ENCODE data around the gene NMU. TPM values are rescaled to one million over a fixed set of nuclear protein-coding genes. Genes with fewer than 3 reads are reported as not detected.

NMU gene
- total and polyA plus RNA-seq, 10 of the 15 experiments (the other 5 are each of a cell fraction or from before 2014, with no cell fraction given), result 0.33 TPM; not detected in 9

GRCh38 chr4:55613621-55614020, 22.5 kb downstream of the NMU start:
- Histone ChIP-seq H3K36me3 (ENCODE audit: control insufficient read depth in 2 of 2, insufficient read depth in 2 of 2, low read length in 1 of 2) (no peaks in the 10 kb centered on the region), H4K20me1 (ENCODE audit: control insufficient read depth, insufficient read depth) (no peaks in the 10 kb centered on the region), H3K4me2 (ENCODE audit: control insufficient read depth, insufficient read depth) (no peak overlapping the region), H3K9me3 (replicated peaks; ENCODE audit: control insufficient read depth, insufficient read depth, low read length) (no peaks in the 10 kb centered on the region), H2AFZ (ENCODE audit: control insufficient read depth, low read depth, low read length) (no peak overlapping the region), H3K9ac (ENCODE audit: control insufficient read depth, insufficient read depth, low read length) (no peak overlapping the region), H3K79me2 (ENCODE audit: control insufficient read depth, insufficient read depth, low read length) (no peaks in the 10 kb centered on the region), H3K4me1 (ENCODE audit: control insufficient read depth, insufficient read depth, low read length) (peaks cover 3% of the 10 kb centered on the region; the same call in 1 of the 2 replicates), H3K4me3 (no peak overlapping the region), H3K27ac (ENCODE audit: control insufficient read depth, insufficient read depth) (no peak overlapping the region), H3K27me3 (replicated peaks in 1 of 2; ENCODE audit: control insufficient read depth in 2 of 2, insufficient read depth in 2 of 2, low read length in 1 of 2) (peaks cover 0 to 3% of the 10 kb centered on the region in 2 experiments; a peak in 1 of 4 replicates)
- POLR2A ChIA-PET, result no interaction called here
- TF ChIP-seq RAD51 (IDR thresholded peaks at IDR 0.05) (no peak), TARDBP (IDR thresholded peaks at IDR 0.05; ENCODE audit: borderline replicate concordance) (no peak), CHD1 (IDR thresholded peaks at IDR 0.05; ENCODE audit: low read depth, low read length) (no peak), ZBED1 (IDR thresholded peaks at IDR 0.05; ENCODE audit: borderline replicate concordance) (no peak), TCF3 (IDR thresholded peaks at IDR 0.05; ENCODE audit: borderline replicate concordance, insufficient read depth, low read depth, low read length) (no peak), KDM1A (IDR thresholded peaks at IDR 0.05; ENCODE audit: borderline replicate concordance) (no peak), CHD2 (IDR thresholded peaks at IDR 0.05; ENCODE audit: borderline replicate concordance, low read depth, low read length) (no peak), STAT3 (IDR thresholded peaks at IDR 0.05; ENCODE audit: low read depth, low read length) (no peak), ZNF384 (IDR thresholded peaks at IDR 0.05; ENCODE audit: borderline replicate concordance, low read depth, low read length) (no peak), RAD21 (IDR thresholded peaks at IDR 0.05; ENCODE audit: insufficient read depth, low read depth, low read length) (no peak), IRF3 (IDR thresholded peaks at IDR 0.05) (no peak), MTA3 (IDR thresholded peaks at IDR 0.05; ENCODE audit: borderline replicate concordance, low read length) (no peak), NBN (IDR thresholded peaks at IDR 0.05) (no peak), MEF2B (IDR thresholded peaks at IDR 0.05; ENCODE audit: partially characterized antibody, poor library complexity, severe bottlenecking) (no peak), MTA2 (IDR thresholded peaks at IDR 0.05; ENCODE audit: low read depth) (no peak), MXI1 (IDR thresholded peaks at IDR 0.05; ENCODE audit: low read depth, low read length) (no peak), JUNB (IDR thresholded peaks at IDR 0.05) (no peak), NR2C2 (IDR thresholded peaks at IDR 0.05; ENCODE audit: borderline replicate concordance, control insufficient read depth, insufficient read length, low read depth) (no peak)
- RAD21 ChIA-PET (ENCODE audit: unreplicated experiment), result no interaction called here
- intact Hi-C loops (cut with micrococcal nuclease; ENCODE audit: unreplicated experiment) (no loop called here), in situ Hi-C loops (cut with MboI) (no loop called here)
- 60% methylated on average over 3 of the region's 3 CpGs for WGBS (ENCODE audit: insufficient coverage, insufficient replicate concordance, low lambda C conversion rate, missing lambda C conversion rate)
- BruUV-seq (replicated peaks), result no TSS peak
- DNase-seq (ENCODE audit: low read depth, low spot score) (no peak), FAIRE-seq (no peak), ATAC-seq (no peak)
- CTCF ChIA-PET, result no interaction called here
- SMC1A ChIA-PET (ENCODE audit: uncharacterized antibody, unreplicated experiment), result no interaction called here

Measured in GM12878 (cell line).